Stimulated activated CD8-positive, alpha-beta memory T cell treated with anti-CD3 and anti-CD28 coated beads, Interleukin-2, amount 100 ng/mL, for 48 hours (primary cell): ENCODE measurements around the gene BPIFB6.

Source experiments
- DNase-seq, 2 donors: peaks; one replicate each; pipeline ENCODE4 v3.0.0-alpha.2; 2020; ENCODE audit warnings: low read depth in 2 of 2

Gene BPIFB6

GRCh38 chr20:33015700-33016580, 15.5 kb upstream of the BPIFB6 start:
- no peak for DNase-seq

- no peak for DNase-seq
Measured at GRCh38 chr20:33016581-33017109, 14.8 kb upstream of the BPIFB6 start.

- no peak for DNase-seq
Measured at GRCh38 chr20:33017542-33017941, 13.9 kb upstream of the BPIFB6 start.

- no peak for DNase-seq
Measured at GRCh38 chr20:33018169-33018931, 13.1 kb upstream of the BPIFB6 start.

GRCh38 chr20:33019465-33020277, 11.8 kb upstream of the BPIFB6 start:
- no peak for DNase-seq

GRCh38 chr20:33020278-33021161, 10.9 kb upstream of the BPIFB6 start:
- DNase-seq, result no peak

- DNase-seq, result no peak
Measured at GRCh38 chr20:33021879-33022278, 9.6 kb upstream of the BPIFB6 start.

GRCh38 chr20:33022289-33022688, 9.2 kb upstream of the BPIFB6 start:
- no peak for DNase-seq

GRCh38 chr20:33022694-33023438, 8.6 kb upstream of the BPIFB6 start:
- no peak for DNase-seq

GRCh38 chr20:33023439-33024242, 7.8 kb upstream of the BPIFB6 start:
- DNase-seq, result no peak

- no peak for DNase-seq
Measured at GRCh38 chr20:33024243-33024560, 7.2 kb upstream of the BPIFB6 start.

- DNase-seq, result no peak
Measured at GRCh38 chr20:33024609-33025317, 6.7 kb upstream of the BPIFB6 start.

- no peak for DNase-seq
Measured at GRCh38 chr20:33025318-33025876, 6.1 kb upstream of the BPIFB6 start.

- DNase-seq, result no peak
Measured at GRCh38 chr20:33026072-33026778, 5.2 kb upstream of the BPIFB6 start.

GRCh38 chr20:33026779-33027759, 4.4 kb upstream of the BPIFB6 start:
- DNase-seq, result no peak
